Measurements from ENCODE around the gene CPXM1.

GRCh38 chr20:2809690-2810089 is 9.3 kb upstream of the CPXM1 start:
- TF ChIP-seq POLR2AphosphoS5 (IDR thresholded peaks at IDR 0.05; ENCODE audit: borderline replicate concordance, low read depth, low read length) (no peak), FOXP2 (optimal IDR thresholded peaks at IDR 0.05; ENCODE audit: control extremely low read depth, extremely low read length, insufficient read depth) (no peak)
